ENCODE measurements around the gene CD3E. TPM values are rescaled to one million over a fixed set of nuclear protein-coding genes. Genes with fewer than 3 reads are reported as not detected.

The CD3E gene
- total RNA-seq, 1 experiment from 2014 or later = not detected

DNA sequence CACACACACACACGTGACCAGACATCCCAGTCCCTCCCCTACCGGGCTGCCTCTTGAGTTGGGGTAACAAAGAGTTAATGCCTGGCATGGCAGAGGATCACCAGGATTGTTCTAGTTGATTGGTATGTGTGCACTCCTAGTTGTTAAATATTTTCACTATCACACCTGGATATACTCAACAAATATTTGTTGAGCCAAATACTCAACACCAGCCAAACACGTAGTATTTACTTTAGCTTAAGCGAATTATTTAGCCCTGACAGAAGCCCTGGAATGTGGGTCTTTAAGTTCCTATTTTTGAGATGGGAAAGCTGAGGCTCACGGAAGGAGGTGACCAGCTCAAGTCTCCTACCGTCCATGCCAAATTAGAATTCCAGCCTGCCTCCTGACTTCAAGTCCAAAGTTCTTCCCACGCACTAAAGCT lies 10.5 kb downstream of the CD3E start:
- H3K9ac ChIP-seq (ENCODE audit: extremely low read depth, insufficient read length, low read length) = no peak overlapping the region
- H3K4me3 Mint-ChIP-seq = peak overlapping the region in 1 of 2 experiments; percentile 70; a peak in 3 of 5 replicates
- no peak overlapping the region for H2BK120ac ChIP-seq (ENCODE audit: low read depth, low read length, poor library complexity, severe bottlenecking)
- H3K4me1 Mint-ChIP-seq = peaks cover 28 to 35% of the 10 kb centered on the region in 2 experiments
- no peak overlapping the region for H3T11ph ChIP-seq (ENCODE audit: low read length)
- H3K14ac ChIP-seq (ENCODE audit: insufficient read depth, low read length) = no peak overlapping the region
- peak overlapping the region in 2 of 3 experiments; percentile 56 to 75; a peak in 3 of 7 replicates for H3K27ac Mint-ChIP-seq
- no peaks in the 10 kb centered on the region for H4K20me1 ChIP-seq (ENCODE audit: control insufficient read depth, insufficient read depth, insufficient read length)
- H3K27me3 Mint-ChIP-seq (ENCODE audit: low read depth) = peaks cover 34% of the 10 kb centered on the region
- no peaks in the 10 kb centered on the region for H3K79me1 ChIP-seq (ENCODE audit: insufficient read depth, low read depth, low read length, poor library complexity, severe bottlenecking)
- no peak overlapping the region for H2BK20ac ChIP-seq (ENCODE audit: low read depth, low read length, poor library complexity, severe bottlenecking)
- peaks cover 6% of the 10 kb centered on the region; the same call in 1 of the 2 replicates for H3K4me1 ChIP-seq (ENCODE audit: insufficient read depth, low read length)
- H2BK12ac ChIP-seq (ENCODE audit: insufficient read length, low read depth, low read length) = no peak overlapping the region
- no peaks in the 10 kb centered on the region for H3K27me3 ChIP-seq (ENCODE audit: insufficient read depth, low read length)
- peaks cover 0 to 3% (median 2%) of the 10 kb centered on the region in 3 experiments; a peak in 2 of 7 replicates for H3K36me3 Mint-ChIP-seq (ENCODE audit: insufficient read depth in 1 of 3, low read depth in 3 of 3)
- DNase-seq = no peak
- no peak overlapping the region for H4K8ac ChIP-seq (replicated peaks; ENCODE audit: insufficient read length, low read depth, low read length)
- no peak overlapping the region for H2AK5ac ChIP-seq (ENCODE audit: insufficient read length, low read length)
- H2BK15ac ChIP-seq (ENCODE audit: low read depth, low read length) = no peak overlapping the region
- H3K18ac ChIP-seq (ENCODE audit: insufficient read length, low read depth, low read length) = no peak overlapping the region
- H3K9me3 Mint-ChIP-seq = peaks cover 0 to 3% of the 10 kb centered on the region in 2 experiments; a peak in 2 of 5 replicates
- no peak overlapping the region for H2AFZ ChIP-seq (ENCODE audit: low read length)
- H3K4me2 ChIP-seq (ENCODE audit: insufficient read depth, insufficient read length, low read length) = peak overlapping the region; percentile 82
- H3K79me2 ChIP-seq (ENCODE audit: insufficient read depth, low read length) = no peaks in the 10 kb centered on the region
- TF ChIP-seq, protein P1, sequence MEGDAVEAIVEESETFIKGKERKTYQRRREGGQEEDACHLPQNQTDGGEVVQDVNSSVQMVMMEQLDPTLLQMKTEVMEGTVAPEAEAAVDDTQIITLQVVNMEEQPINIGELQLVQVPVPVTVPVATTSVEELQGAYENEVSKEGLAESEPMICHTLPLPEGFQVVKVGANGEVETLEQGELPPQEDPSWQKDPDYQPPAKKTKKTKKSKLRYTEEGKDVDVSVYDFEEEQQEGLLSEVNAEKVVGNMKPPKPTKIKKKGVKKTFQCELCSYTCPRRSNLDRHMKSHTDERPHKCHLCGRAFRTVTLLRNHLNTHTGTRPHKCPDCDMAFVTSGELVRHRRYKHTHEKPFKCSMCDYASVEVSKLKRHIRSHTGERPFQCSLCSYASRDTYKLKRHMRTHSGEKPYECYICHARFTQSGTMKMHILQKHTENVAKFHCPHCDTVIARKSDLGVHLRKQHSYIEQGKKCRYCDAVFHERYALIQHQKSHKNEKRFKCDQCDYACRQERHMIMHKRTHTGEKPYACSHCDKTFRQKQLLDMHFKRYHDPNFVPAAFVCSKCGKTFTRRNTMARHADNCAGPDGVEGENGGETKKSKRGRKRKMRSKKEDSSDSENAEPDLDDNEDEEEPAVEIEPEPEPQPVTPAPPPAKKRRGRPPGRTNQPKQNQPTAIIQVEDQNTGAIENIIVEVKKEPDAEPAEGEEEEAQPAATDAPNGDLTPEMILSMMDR (conservative IDR thresholded peaks at IDR 0.05) = no peak
- no peak overlapping the region for H3K4ac ChIP-seq (ENCODE audit: low read depth, low read length)
- no peak overlapping the region for H3K56ac ChIP-seq (ENCODE audit: insufficient read length, low read depth, low read length)
- no peak overlapping the region for H3K27ac ChIP-seq (ENCODE audit: insufficient read length, low read depth, low read length)
- WGBS (ENCODE audit: extremely low coverage, insufficient read length, low lambda C conversion rate) = no CpG with 5 or more reads among the region's 7 CpGs
- H4K91ac ChIP-seq (ENCODE audit: insufficient read length, low read depth, low read length) = no peak overlapping the region
- H3K9me3 ChIP-seq (ENCODE audit: control insufficient read depth, low read depth, low read length) = no peaks in the 10 kb centered on the region
- H3K23me2 ChIP-seq (ENCODE audit: insufficient read length, low read depth, low read length, poor library complexity, severe bottlenecking) = peaks cover 9% of the 10 kb centered on the region
- H3K23ac ChIP-seq (ENCODE audit: insufficient read length, low read depth, low read length) = no peak overlapping the region
- no peak overlapping the region for H2BK5ac ChIP-seq (ENCODE audit: insufficient read length, low read length)
- no peak overlapping the region for H4K5ac ChIP-seq (ENCODE audit: insufficient read length, low read depth, low read length)

Measured in H9 (cell line).